ENCODE data around the gene DLL1.

DNA sequence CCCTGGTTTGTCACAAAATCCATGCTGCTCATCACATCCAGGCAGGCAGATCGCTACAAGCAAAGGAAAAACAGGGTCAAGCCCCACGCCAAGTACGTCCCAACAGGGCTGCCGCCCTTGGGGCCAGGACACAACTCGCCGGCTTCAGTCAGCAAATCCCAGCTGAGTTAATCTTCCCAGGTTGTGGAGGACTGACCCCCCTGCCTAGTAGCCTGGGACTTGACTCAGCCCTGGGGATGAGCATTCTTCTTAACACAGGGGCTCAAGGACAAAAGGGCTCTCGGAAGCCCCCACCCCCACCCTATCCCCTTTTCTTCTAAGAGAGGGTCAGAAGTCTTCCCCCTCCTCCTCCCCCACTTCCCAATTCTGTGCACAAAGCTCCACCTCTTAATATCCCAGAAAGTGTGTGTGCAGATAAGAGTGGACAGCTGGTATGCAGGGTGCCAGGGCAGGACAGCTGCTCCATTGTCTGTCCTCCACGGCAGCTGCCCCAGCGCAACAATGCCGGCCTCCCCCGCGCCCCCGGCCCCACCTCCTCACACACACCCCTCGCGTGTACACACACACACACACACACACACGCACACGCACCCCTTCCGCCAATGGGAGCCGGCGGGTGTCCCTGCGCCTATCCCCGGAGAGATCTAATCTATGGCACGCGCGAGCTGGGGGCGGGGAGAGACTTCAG lies 4.5 kb downstream of the DLL1 start:
- no peak for TF ChIP-seq EZH2 (IDR thresholded peaks at IDR 0.05; ENCODE audit: borderline replicate concordance, low read length)
- TF ChIP-seq, protein P1, sequence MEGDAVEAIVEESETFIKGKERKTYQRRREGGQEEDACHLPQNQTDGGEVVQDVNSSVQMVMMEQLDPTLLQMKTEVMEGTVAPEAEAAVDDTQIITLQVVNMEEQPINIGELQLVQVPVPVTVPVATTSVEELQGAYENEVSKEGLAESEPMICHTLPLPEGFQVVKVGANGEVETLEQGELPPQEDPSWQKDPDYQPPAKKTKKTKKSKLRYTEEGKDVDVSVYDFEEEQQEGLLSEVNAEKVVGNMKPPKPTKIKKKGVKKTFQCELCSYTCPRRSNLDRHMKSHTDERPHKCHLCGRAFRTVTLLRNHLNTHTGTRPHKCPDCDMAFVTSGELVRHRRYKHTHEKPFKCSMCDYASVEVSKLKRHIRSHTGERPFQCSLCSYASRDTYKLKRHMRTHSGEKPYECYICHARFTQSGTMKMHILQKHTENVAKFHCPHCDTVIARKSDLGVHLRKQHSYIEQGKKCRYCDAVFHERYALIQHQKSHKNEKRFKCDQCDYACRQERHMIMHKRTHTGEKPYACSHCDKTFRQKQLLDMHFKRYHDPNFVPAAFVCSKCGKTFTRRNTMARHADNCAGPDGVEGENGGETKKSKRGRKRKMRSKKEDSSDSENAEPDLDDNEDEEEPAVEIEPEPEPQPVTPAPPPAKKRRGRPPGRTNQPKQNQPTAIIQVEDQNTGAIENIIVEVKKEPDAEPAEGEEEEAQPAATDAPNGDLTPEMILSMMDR (IDR thresholded peaks at IDR 0.05; ENCODE audit: low read length) = no peak
